Mucosa of rectum (tissue), 2 donors: ENCODE measurements around the gene TPST1.
"Not testable (repeated sequence)": the region's sequence is repeated elsewhere in the genome, so short reads cannot be mapped to it uniquely, and the experiment has no call there.

Source experiments
- H3K27ac ChIP-seq, 2 donors: one replicate each; pipeline ENCODE4 v1.7.0; 2013; ENCODE audit warnings: inconsistent platforms in 2 of 2, low read depth in 2 of 2, low read length in 2 of 2
- H3K27me3 ChIP-seq, 2 donors: one replicate each; pipeline ENCODE4 v1.7.0; 2013; ENCODE audit warnings: low read length in 2 of 2; ENCODE audit not compliant: control insufficient read depth in 2 of 2, insufficient read depth in 2 of 2
- H3K36me3 ChIP-seq, 2 donors: one replicate each; pipeline ENCODE4 v1.7.0; 2013; ENCODE audit warnings: low read length in 2 of 2; ENCODE audit not compliant: control insufficient read depth in 2 of 2, insufficient read depth in 2 of 2
- H3K4me1 ChIP-seq, 2 donors: one replicate each; pipeline ENCODE4 v1.7.0; 2013; ENCODE audit warnings: low read length in 2 of 2, mild to moderate bottlenecking in 1 of 2; ENCODE audit not compliant: control insufficient read depth in 2 of 2, insufficient read depth in 2 of 2
- H3K4me3 ChIP-seq, 2 donors: one replicate each; pipeline ENCODE4 v1.7.0; 2013; ENCODE audit warnings: low read length in 2 of 2
- H3K9ac ChIP-seq, 2 donors: one replicate each; pipeline ENCODE4 v1.7.0; 2013; ENCODE audit warnings: low read length in 2 of 2, low read depth in 1 of 2, mild to moderate bottlenecking in 1 of 2
- H3K9me3 ChIP-seq, 2 donors: one replicate each; pipeline ENCODE4 v1.7.0; 2013; ENCODE audit warnings: low read length in 2 of 2; ENCODE audit not compliant: control insufficient read depth in 2 of 2
- donor health status: healthy.
- donor health status: Normal muscosa, but diverticular disease.

Gene TPST1

GRCh38 chr7:66323114-66323796 is 118.1 kb downstream of the TPST1 start:
- H3K27me3 ChIP-seq, result no peaks in the 10 kb centered on the region
- no peaks in the 10 kb centered on the region for H3K9me3 ChIP-seq
- H3K4me3 ChIP-seq, result no peak overlapping the region
- no peaks in the 10 kb centered on the region for H3K36me3 ChIP-seq
- no peak overlapping the region for H3K9ac ChIP-seq
- no peak overlapping the region for H3K27ac ChIP-seq
- H3K4me1 ChIP-seq, result no peaks in the 10 kb centered on the region

GRCh38 chr7:66324985-66325384 is 119.9 kb downstream of the TPST1 start:
- not testable (repeated sequence) for H3K27ac ChIP-seq, H3K4me3 ChIP-seq, H3K9ac ChIP-seq, H3K36me3 ChIP-seq, H3K9me3 ChIP-seq, H3K4me1 ChIP-seq, H3K27me3 ChIP-seq

GRCh38 chr7:66326501-66327215 is 121.5 kb downstream of the TPST1 start:
- no peak overlapping the region for H3K27ac ChIP-seq
- no peaks in the 10 kb centered on the region for H3K36me3 ChIP-seq
- H3K9ac ChIP-seq, result no peak overlapping the region
- H3K9me3 ChIP-seq, result no peaks in the 10 kb centered on the region
- H3K27me3 ChIP-seq, result no peaks in the 10 kb centered on the region
- no peak overlapping the region for H3K4me3 ChIP-seq
- no peaks in the 10 kb centered on the region for H3K4me1 ChIP-seq

- Histone ChIP-seq H3K27ac (no peak overlapping the region), H3K36me3 (no peaks in the 10 kb centered on the region), H3K9ac (no peak overlapping the region), H3K4me3 (no peak overlapping the region), H3K9me3 (no peaks in the 10 kb centered on the region), H3K27me3 (no peaks in the 10 kb centered on the region), H3K4me1 (no peaks in the 10 kb centered on the region)
Measured at GRCh38 chr7:66330961-66331360, 125.8 kb downstream of the TPST1 start.

- Histone ChIP-seq H3K4me3 (no peak overlapping the region), H3K9me3 (no peaks in the 10 kb centered on the region), H3K27me3 (no peaks in the 10 kb centered on the region), H3K9ac (no peak overlapping the region), H3K36me3 (no peaks in the 10 kb centered on the region), H3K4me1 (no peaks in the 10 kb centered on the region), H3K27ac (no peak overlapping the region)
Measured at GRCh38 chr7:66331883-66332282, 126.7 kb downstream of the TPST1 start.

- no peaks in the 10 kb centered on the region for H3K9me3 ChIP-seq
- H3K27me3 ChIP-seq, result no peaks in the 10 kb centered on the region
- H3K36me3 ChIP-seq, result no peaks in the 10 kb centered on the region
- H3K27ac ChIP-seq, result no peak overlapping the region
- H3K4me1 ChIP-seq, result no peaks in the 10 kb centered on the region
- no peak overlapping the region for H3K9ac ChIP-seq
- H3K4me3 ChIP-seq, result no peak overlapping the region
Measured at GRCh38 chr7:66333443-66333842, 128.3 kb downstream of the TPST1 start.

- Histone ChIP-seq H3K27ac (no peak overlapping the region), H3K4me1 (no peaks in the 10 kb centered on the region), H3K9ac (no peak overlapping the region), H3K27me3 (no peaks in the 10 kb centered on the region), H3K4me3 (no peak overlapping the region), H3K9me3 (no peaks in the 10 kb centered on the region), H3K36me3 (no peaks in the 10 kb centered on the region)
Measured at GRCh38 chr7:66335318-66335717, 130.2 kb downstream of the TPST1 start.

GRCh38 chr7:66336760-66337159 is 131.6 kb downstream of the TPST1 start:
- H3K36me3 ChIP-seq, result no peaks in the 10 kb centered on the region
- no peak overlapping the region for H3K27ac ChIP-seq
- no peak overlapping the region for H3K9ac ChIP-seq
- no peak overlapping the region for H3K4me3 ChIP-seq
- H3K4me1 ChIP-seq, result no peaks in the 10 kb centered on the region
- H3K27me3 ChIP-seq, result no peaks in the 10 kb centered on the region
- H3K9me3 ChIP-seq, result no peaks in the 10 kb centered on the region

GRCh38 chr7:66339141-66339540 is 134.0 kb downstream of the TPST1 start:
- Histone ChIP-seq H3K27ac (no peak overlapping the region), H3K4me1 (no peaks in the 10 kb centered on the region), H3K36me3 (no peaks in the 10 kb centered on the region), H3K4me3 (no peak overlapping the region), H3K27me3 (no peaks in the 10 kb centered on the region), H3K9ac (no peak overlapping the region), H3K9me3 (no peaks in the 10 kb centered on the region)

GRCh38 chr7:66344166-66344565 is 139.0 kb downstream of the TPST1 start:
- Histone ChIP-seq H3K27ac (no peak overlapping the region), H3K4me1 (no peaks in the 10 kb centered on the region), H3K27me3 (no peaks in the 10 kb centered on the region), H3K9ac (no peak overlapping the region), H3K4me3 (no peak overlapping the region), H3K9me3 (no peaks in the 10 kb centered on the region), H3K36me3 (no peaks in the 10 kb centered on the region)
